Liver (tissue), 3 donors: ENCODE measurements around the gene RLBP1.

Experiments used
- EGR1 ChIP-seq, 2 donors: IDR thresholded peaks; 2 replicates each; pipeline ENCODE4 v1.6.1; 2016 to 2018; ENCODE audit warnings: antibody characterized with exemption in 2 of 2, low read depth in 2 of 2
- FOXA1 ChIP-seq: IDR thresholded peaks from 2 replicates; pipeline ENCODE4 v1.6.1; 2016; ENCODE audit warnings: antibody characterized with exemption
- GABPA ChIP-seq, 2 donors: IDR thresholded peaks in 1 of 2; conservative IDR thresholded peaks in 1 of 2; 2 replicates each; pipeline ENCODE4 v1.6.1; 2016; ENCODE audit warnings: antibody characterized with exemption in 2 of 2, mild to moderate bottlenecking in 1 of 2, moderate library complexity in 1 of 2
- HNF4A ChIP-seq, 2 donors: conservative IDR thresholded peaks; 2 replicates each; pipeline ENCODE4 v1.6.1; 2016; ENCODE audit warnings: antibody characterized with exemption in 2 of 2, mild to moderate bottlenecking in 2 of 2
- JUND ChIP-seq, 2 donors: IDR thresholded peaks; 2 replicates each; pipeline ENCODE4 v1.6.1; 2016; ENCODE audit warnings: antibody characterized with exemption in 2 of 2
- NR2F2 ChIP-seq: IDR thresholded peaks from 2 replicates; pipeline ENCODE4 v1.6.1; 2016; ENCODE audit warnings: antibody characterized with exemption
- RAD21 ChIP-seq, 2 donors: IDR thresholded peaks; 2 replicates each; pipeline ENCODE4 v1.6.1; 2016; ENCODE audit warnings: antibody characterized with exemption in 2 of 2, mild to moderate bottlenecking in 2 of 2
- TAF1 ChIP-seq: conservative IDR thresholded peaks from 2 replicates; pipeline ENCODE4 v1.6.1; 2016; ENCODE audit warnings: antibody characterized with exemption, mild to moderate bottlenecking
- YY1 ChIP-seq: IDR thresholded peaks from 2 replicates; pipeline ENCODE4 v1.6.1; 2016; ENCODE audit warnings: antibody characterized with exemption, mild to moderate bottlenecking
- ZBTB33 ChIP-seq: IDR thresholded peaks from 2 replicates; pipeline ENCODE4 v1.6.1; 2016; ENCODE audit warnings: antibody characterized with exemption
- TF ChIP-seq, protein P1 (sequence below): fragments of 150-350 bp; IDR thresholded peaks from 2 replicates; pipeline ENCODE4 v1.5.1; 2017; ENCODE audit warnings: improper control_type of control experiment, low read depth, low read length; ENCODE audit not compliant: missing input control
- TF ChIP-seq, protein P2 (sequence below): IDR thresholded peaks from 2 replicates; pipeline ENCODE4 v1.6.1; 2016; ENCODE audit warnings: antibody characterized with exemption, mild to moderate bottlenecking
- TF ChIP-seq, protein P3 (sequence below): IDR thresholded peaks from 2 replicates; pipeline ENCODE4 v1.6.1; 2016; ENCODE audit warnings: antibody characterized with exemption
- donor health status: healthy.
- donor health status: healthy.

DNA sequence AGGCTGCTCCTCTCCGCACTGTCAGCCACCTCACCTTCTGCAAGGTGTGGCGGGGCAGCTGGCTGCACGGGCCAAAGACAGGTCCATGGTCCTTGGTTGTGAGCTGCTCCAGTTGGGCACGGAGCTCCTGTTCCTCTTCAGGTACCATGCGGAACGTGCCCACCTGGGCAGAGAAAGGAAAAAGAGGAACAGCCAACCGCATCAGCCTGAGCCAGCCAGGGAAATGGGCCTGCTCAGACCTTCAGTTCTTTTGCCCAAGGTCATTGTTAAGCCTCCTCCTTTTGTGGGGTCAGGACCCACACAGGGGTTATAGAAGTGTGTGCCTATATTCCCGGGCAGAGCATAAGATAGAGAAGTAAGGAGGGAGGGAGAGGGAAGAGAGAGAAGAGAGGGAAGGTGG, 2.8 kb downstream of the RLBP1 start:
- TF ChIP-seq, protein P1, sequence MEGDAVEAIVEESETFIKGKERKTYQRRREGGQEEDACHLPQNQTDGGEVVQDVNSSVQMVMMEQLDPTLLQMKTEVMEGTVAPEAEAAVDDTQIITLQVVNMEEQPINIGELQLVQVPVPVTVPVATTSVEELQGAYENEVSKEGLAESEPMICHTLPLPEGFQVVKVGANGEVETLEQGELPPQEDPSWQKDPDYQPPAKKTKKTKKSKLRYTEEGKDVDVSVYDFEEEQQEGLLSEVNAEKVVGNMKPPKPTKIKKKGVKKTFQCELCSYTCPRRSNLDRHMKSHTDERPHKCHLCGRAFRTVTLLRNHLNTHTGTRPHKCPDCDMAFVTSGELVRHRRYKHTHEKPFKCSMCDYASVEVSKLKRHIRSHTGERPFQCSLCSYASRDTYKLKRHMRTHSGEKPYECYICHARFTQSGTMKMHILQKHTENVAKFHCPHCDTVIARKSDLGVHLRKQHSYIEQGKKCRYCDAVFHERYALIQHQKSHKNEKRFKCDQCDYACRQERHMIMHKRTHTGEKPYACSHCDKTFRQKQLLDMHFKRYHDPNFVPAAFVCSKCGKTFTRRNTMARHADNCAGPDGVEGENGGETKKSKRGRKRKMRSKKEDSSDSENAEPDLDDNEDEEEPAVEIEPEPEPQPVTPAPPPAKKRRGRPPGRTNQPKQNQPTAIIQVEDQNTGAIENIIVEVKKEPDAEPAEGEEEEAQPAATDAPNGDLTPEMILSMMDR = no peak
- TF ChIP-seq TAF1 (no peak), YY1 (no peak), JUND (IDR thresholded peaks at IDR 0.05) (no peak), FOXA1 (no peak), ZBTB33 (no peak), NR2F2 (no peak), RAD21 (IDR thresholded peaks at IDR 0.05) (no peak), HNF4A (conservative IDR thresholded peaks at IDR 0.05) (no peak), GABPA (IDR thresholded peaks at IDR 0.05 in 1 of 2, conservative IDR thresholded peaks at IDR 0.05 in 1 of 2) (no peak), EGR1 (IDR thresholded peaks at IDR 0.05; ENCODE audit: low read depth in 2 of 2) (no peak)
- TF ChIP-seq, protein P2, sequence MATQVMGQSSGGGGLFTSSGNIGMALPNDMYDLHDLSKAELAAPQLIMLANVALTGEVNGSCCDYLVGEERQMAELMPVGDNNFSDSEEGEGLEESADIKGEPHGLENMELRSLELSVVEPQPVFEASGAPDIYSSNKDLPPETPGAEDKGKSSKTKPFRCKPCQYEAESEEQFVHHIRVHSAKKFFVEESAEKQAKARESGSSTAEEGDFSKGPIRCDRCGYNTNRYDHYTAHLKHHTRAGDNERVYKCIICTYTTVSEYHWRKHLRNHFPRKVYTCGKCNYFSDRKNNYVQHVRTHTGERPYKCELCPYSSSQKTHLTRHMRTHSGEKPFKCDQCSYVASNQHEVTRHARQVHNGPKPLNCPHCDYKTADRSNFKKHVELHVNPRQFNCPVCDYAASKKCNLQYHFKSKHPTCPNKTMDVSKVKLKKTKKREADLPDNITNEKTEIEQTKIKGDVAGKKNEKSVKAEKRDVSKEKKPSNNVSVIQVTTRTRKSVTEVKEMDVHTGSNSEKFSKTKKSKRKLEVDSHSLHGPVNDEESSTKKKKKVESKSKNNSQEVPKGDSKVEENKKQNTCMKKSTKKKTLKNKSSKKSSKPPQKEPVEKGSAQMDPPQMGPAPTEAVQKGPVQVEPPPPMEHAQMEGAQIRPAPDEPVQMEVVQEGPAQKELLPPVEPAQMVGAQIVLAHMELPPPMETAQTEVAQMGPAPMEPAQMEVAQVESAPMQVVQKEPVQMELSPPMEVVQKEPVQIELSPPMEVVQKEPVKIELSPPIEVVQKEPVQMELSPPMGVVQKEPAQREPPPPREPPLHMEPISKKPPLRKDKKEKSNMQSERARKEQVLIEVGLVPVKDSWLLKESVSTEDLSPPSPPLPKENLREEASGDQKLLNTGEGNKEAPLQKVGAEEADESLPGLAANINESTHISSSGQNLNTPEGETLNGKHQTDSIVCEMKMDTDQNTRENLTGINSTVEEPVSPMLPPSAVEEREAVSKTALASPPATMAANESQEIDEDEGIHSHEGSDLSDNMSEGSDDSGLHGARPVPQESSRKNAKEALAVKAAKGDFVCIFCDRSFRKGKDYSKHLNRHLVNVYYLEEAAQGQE = no peak
- TF ChIP-seq, protein P3, sequence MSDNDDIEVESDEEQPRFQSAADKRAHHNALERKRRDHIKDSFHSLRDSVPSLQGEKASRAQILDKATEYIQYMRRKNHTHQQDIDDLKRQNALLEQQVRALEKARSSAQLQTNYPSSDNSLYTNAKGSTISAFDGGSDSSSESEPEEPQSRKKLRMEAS = no peak
